ENCODE results near the gene TBX4.
"Not testable (repeated sequence)": the region's sequence is repeated elsewhere in the genome, so short reads cannot be mapped to it uniquely, and the experiment has no call there.

The TBX4 gene

GRCh38 chr17:61431594-61432311 is 20.5 kb upstream of the TBX4 start:
- DNase-seq: no peak

GRCh38 chr17:61436273-61436672 is 15.9 kb upstream of the TBX4 start:
- no peak for DNase-seq

- DNase-seq: no peak
Measured at GRCh38 chr17:61436995-61437704, 15.1 kb upstream of the TBX4 start.

GRCh38 chr17:61440697-61441096 is 11.5 kb upstream of the TBX4 start:
- no peak for DNase-seq

- DNase-seq: not testable (repeated sequence)
Measured at GRCh38 chr17:61441507-61441906, 10.7 kb upstream of the TBX4 start.

GRCh38 chr17:61442136-61442775 is 10.0 kb upstream of the TBX4 start:
- no peak for DNase-seq

- DNase-seq: no peak
Measured at GRCh38 chr17:61442878-61443474, 9.2 kb upstream of the TBX4 start.

GRCh38 chr17:61443475-61443882 is 8.7 kb upstream of the TBX4 start:
- DNase-seq: no peak

GRCh38 chr17:61444075-61444474 is 8.1 kb upstream of the TBX4 start:
- no peak for DNase-seq

- DNase-seq: no peak
Measured at GRCh38 chr17:61444831-61445230, 7.4 kb upstream of the TBX4 start.

- no peak for DNase-seq
Measured at GRCh38 chr17:61447358-61447757, 4.9 kb upstream of the TBX4 start.

GRCh38 chr17:61448042-61448441 is 4.2 kb upstream of the TBX4 start:
- no peak for DNase-seq

- DNase-seq: not testable (repeated sequence)
Measured at GRCh38 chr17:61449140-61449539, 3.1 kb upstream of the TBX4 start.

- no peak for DNase-seq
Measured at GRCh38 chr17:61449707-61450640, 2.2 kb upstream of the TBX4 start.

- no peak for DNase-seq
Measured at GRCh38 chr17:61450641-61451537, 1.3 kb upstream of the TBX4 start.

- no peak for DNase-seq
Measured at GRCh38 chr17:61451538-61452300, 503 bp upstream of the TBX4 start.

GRCh38 chr17:61453566-61454380 is 1.6 kb downstream of the TBX4 start:
- no peak for DNase-seq

GRCh38 chr17:61454381-61455323 is 2.4 kb downstream of the TBX4 start:
- DNase-seq: no peak

Measured in inflammatory macrophage treated with lipopolysaccharide for 4 hours (primary cell).